Measurements from ENCODE around the gene KRTAP5-9.
"Not testable (repeated sequence)": the region's sequence is repeated elsewhere in the genome, so short reads cannot be mapped to it uniquely, and the experiment has no call there.

KRTAP5-9 gene

GRCh38 chr11:71557257-71557656, 9.0 kb downstream of the KRTAP5-9 start:
- in situ Hi-C loops (cut with HindIII; ENCODE audit: low sequenced_read_pairs), result no loop called here

- in situ Hi-C loops (cut with HindIII; ENCODE audit: low sequenced_read_pairs), result no loop called here
Measured at GRCh38 chr11:71558996-71559395, 10.8 kb downstream of the KRTAP5-9 start.

- in situ Hi-C loops (cut with HindIII; ENCODE audit: low sequenced_read_pairs), result no loop called here
Measured at GRCh38 chr11:71562120-71562519, 13.9 kb downstream of the KRTAP5-9 start.

GRCh38 chr11:71563406-71563805, 15.2 kb downstream of the KRTAP5-9 start:
- in situ Hi-C loops (cut with HindIII; ENCODE audit: low sequenced_read_pairs), result no loop called here

- in situ Hi-C loops (cut with HindIII; ENCODE audit: low sequenced_read_pairs), result no loop called here
Measured at GRCh38 chr11:71564430-71564829, 16.2 kb downstream of the KRTAP5-9 start.

GRCh38 chr11:71565263-71565662, 17.0 kb downstream of the KRTAP5-9 start, which contains the start of gene KRTAP5-10:
TSS of gene KRTAP5-10 (plus strand) at chr11:71565563. CDS start at chr11:71565588, 25 bp downstream.
- in situ Hi-C loops (cut with HindIII; ENCODE audit: low sequenced_read_pairs), result no loop called here

- in situ Hi-C loops (cut with HindIII; ENCODE audit: low sequenced_read_pairs), result no loop called here
Measured at GRCh38 chr11:71566081-71566620, 17.9 kb downstream of the KRTAP5-9 start.

- in situ Hi-C loops (cut with HindIII; ENCODE audit: low sequenced_read_pairs), result not testable (repeated sequence)
Measured at GRCh38 chr11:71566626-71567599, 18.7 kb downstream of the KRTAP5-9 start.

- in situ Hi-C loops (cut with HindIII; ENCODE audit: low sequenced_read_pairs), result not testable (repeated sequence)
Measured at GRCh38 chr11:71567633-71568032, 19.4 kb downstream of the KRTAP5-9 start.

GRCh38 chr11:71568704-71569349, 20.6 kb downstream of the KRTAP5-9 start:
- in situ Hi-C loops (cut with HindIII; ENCODE audit: low sequenced_read_pairs), result no loop called here

- in situ Hi-C loops (cut with HindIII; ENCODE audit: low sequenced_read_pairs), result loop anchor here (10.0 kb wide), 1 partner anchor 126 kb away; the partner anchor contains the start of gene DHCR7
Measured at GRCh38 chr11:71571101-71571850, 23.1 kb downstream of the KRTAP5-9 start.

- in situ Hi-C loops (cut with HindIII; ENCODE audit: low sequenced_read_pairs), result loop anchor here (10.0 kb wide), 1 partner anchor 128 kb away; the partner anchor contains the start of gene DHCR7
Measured at GRCh38 chr11:71572811-71573210, 24.6 kb downstream of the KRTAP5-9 start.

GRCh38 chr11:71574418-71574817, 26.2 kb downstream of the KRTAP5-9 start:
- in situ Hi-C loops (cut with HindIII; ENCODE audit: low sequenced_read_pairs), result loop anchor here (10.0 kb wide), 1 partner anchor 130 kb away; the partner anchor contains the start of gene DHCR7

GRCh38 chr11:71575723-71576424, 27.7 kb downstream of the KRTAP5-9 start:
- in situ Hi-C loops (cut with HindIII; ENCODE audit: low sequenced_read_pairs), result loop anchor here (5.0 to 10.0 kb wide), 2 partner anchors 69 to 131 kb away; partner anchors contain the start of gene DHCR7

GRCh38 chr11:71576688-71577465, 28.7 kb downstream of the KRTAP5-9 start:
- in situ Hi-C loops (cut with HindIII; ENCODE audit: low sequenced_read_pairs), result loop anchor here (5.0 to 10.0 kb wide), 2 partner anchors 70 to 132 kb away; partner anchors contain the start of gene DHCR7

- in situ Hi-C loops (cut with HindIII; ENCODE audit: low sequenced_read_pairs), result loop anchor here (5.0 to 10.0 kb wide), 2 partner anchors 70 to 133 kb away; partner anchors contain the start of gene DHCR7
Measured at GRCh38 chr11:71577469-71578004, 29.3 kb downstream of the KRTAP5-9 start.

- in situ Hi-C loops (cut with HindIII; ENCODE audit: low sequenced_read_pairs), result loop anchor here (5.0 to 10.0 kb wide), 2 partner anchors 72 to 135 kb away; partner anchors contain the start of gene DHCR7
Measured at GRCh38 chr11:71579513-71579912, 31.3 kb downstream of the KRTAP5-9 start.
